ENCODE data around the gene ATP8A2. TPM values are rescaled to one million over a fixed set of nuclear protein-coding genes. Genes with fewer than 3 reads are reported as not detected.

ATP8A2 gene
- polyA plus RNA-seq, 1 donor = 1.6 TPM

DNA sequence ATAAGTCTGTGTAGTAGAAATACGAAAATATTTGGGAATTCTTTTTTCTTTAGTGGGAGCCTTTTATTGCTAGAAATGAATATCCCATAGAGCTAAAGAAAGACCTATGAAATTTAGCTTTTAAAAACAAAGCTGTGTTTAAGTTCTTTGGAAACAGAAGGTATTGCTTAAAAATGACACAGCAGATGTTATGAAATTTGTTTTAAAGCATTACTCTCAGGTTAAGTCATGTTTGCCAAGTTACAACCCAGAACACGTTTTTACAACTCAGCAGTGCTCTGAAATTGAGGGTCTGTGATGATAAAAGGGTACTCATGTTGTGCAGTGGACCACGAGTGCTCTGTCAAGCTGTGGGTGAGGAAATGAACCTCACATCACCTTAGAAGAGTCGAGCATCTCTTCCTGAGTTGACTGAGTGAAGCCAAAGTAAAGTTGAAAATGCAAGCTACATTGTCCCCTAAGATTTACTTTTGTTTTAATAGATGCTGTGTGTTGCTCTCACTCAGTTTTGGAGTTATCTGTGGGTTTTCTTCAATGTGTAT lies 519.0 kb downstream of the ATP8A2 start:
- DNase-seq = no peak

DNA sequence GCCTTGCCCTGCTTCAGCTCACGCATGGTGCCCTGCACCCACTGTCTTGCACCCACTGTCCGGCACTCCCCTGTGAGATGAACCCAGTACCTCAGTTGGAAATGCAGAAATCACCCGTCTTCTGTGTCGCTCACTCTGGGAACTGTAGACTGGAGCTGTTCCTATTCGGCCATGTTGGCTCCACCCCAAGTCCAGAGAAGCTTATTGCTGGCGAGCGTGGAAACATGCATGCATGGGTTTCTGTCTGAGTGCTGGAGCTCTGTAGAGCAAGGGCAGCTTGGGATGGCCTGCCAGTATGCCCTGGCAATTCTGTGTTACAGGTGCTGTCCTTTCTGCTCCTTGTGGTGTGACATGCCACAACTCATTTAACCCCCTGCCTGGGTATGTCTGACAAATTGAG lies 527.2 kb downstream of the ATP8A2 start:
- no peak for DNase-seq

DNA sequence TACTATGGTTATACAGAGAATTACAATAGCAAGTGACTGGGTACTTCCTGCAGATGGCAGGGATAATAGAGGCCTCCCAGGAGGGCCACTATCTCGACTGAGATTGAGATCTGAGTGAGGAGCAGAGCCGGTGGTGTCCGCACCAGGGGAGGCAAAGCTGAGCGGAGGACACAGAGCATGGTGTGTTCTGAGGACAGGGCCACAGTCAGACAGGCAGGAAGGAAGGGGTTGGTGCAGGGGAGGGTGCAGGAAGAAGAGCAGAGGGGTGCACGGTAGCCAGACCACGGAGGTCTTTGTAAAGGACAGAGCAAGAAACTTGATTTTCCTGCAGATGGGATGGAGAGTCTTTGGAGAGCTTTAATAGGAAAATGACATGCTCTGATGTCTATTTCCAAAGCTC lies 527.7 kb downstream of the ATP8A2 start:
- DNase-seq = no peak

DNA sequence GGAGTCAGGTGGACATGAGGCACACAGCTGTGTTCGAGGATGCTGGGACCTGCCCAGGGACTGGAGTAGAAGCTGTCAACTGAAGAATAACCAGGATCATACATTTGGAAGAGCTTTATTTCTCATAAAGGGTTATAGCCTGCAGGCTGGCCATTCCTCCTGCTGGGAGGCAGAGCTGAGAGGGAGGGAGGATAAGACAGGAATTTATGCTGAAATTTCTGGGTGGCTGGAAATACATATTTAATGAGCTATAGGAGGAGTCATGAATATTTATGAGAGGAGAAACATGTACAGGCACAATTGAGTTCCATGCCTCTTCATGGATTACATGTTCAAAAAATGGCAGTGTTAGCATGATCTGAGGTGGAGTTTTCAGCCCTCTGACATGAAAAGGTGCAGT lies 528.2 kb downstream of the ATP8A2 start:
- no peak for DNase-seq

DNA sequence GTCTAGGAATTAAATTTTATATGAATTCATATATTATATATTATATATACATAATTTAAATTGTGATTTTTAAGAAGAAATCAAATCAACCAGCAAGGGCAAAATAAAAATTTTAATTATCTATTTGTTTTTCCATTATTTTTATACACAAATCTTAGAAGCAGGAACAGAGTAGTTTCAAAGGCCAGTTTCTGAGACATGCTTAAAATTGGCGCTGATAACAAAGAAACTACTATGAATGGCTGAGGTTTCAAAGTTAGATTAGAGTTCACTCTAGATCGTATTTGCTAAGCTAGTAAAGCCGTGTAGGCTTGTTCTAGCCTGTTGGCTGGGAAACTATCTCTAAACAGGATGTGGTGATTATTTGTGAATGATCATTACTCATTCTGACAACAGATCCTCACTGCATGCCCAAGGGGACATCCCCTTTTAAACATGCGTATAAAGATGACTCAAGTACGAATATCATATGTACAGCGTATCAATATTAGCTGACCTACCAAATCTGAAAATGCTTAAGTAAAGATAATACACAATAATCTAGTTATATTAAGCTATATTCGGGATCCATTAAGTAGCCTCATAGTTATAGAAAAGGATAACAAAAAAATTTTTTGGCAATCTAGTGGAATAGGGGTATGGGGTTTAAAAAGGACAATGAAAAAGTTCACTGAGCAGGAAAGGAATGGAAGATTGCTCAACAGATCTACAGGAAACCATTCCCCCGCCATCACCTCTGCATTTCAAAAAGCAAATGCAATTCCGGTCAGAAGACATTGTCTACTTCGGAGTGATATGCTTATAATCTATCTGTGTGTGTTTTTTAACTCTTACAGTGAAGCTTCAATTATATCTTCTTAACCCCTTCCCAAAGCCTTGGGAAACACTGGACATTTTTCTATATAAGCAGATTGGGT lies 529.9 kb downstream of the ATP8A2 start:
- DNase-seq = no peak

DNA sequence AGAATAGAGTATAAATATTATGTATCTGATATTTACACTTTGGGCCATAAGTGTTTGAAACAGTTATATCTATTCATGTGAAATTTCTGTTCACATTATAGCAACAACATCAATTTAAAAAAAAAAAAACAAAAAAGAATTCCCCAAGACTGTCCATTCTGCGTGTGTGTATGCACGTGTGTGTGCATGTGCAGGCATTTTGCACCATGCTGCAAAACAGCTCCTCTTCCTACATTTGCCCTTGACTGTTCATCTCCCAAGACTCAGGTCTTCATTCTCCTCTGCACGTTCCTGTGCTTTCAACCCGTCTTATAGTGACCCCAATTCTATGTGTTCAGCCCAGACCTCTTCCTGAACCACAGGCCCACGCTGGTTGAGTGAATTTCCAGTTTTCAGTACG lies 530.7 kb downstream of the ATP8A2 start:
- DNase-seq = no peak

DNA sequence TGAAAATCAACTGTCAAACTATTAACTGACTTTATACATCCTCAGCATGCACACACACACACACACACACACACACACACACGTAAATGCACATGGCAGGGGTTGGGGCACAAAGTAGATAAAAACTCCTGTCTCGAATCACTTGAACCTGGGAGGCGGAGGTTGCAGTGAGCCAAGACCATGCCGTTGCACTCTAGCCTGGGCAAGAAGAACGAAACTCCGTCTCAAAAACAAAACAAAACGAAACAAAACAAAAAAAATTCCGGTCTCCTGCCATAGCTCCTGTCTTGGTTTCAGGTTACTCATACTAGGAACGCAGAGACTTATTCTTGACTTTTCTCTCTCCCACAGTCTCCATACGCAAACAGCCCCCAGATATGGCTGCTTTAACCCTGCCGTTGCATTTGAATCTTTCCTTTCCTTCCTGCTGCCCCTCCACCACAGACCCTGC lies 531.1 kb downstream of the ATP8A2 start:
- DNase-seq = no peak

DNA sequence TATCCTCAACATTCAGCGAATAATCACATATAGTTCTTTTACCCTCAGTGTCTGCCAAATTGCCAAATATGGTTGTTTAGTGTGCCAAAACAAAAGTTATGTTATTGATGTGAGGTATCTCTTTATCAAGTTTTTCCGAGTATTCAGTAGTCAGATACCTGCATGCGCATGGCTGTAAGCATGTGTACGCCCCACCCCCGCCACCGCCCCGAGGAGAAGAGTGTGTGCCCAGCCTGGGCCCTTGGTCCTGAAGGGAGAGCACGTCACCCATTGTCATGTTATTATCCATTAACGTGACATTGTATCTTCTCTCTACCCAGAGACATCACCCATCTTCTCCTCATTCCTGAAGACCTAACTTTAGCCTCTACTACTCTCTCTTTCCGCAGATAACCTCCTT lies 533.1 kb downstream of the ATP8A2 start:
- DNase-seq = no peak

DNA sequence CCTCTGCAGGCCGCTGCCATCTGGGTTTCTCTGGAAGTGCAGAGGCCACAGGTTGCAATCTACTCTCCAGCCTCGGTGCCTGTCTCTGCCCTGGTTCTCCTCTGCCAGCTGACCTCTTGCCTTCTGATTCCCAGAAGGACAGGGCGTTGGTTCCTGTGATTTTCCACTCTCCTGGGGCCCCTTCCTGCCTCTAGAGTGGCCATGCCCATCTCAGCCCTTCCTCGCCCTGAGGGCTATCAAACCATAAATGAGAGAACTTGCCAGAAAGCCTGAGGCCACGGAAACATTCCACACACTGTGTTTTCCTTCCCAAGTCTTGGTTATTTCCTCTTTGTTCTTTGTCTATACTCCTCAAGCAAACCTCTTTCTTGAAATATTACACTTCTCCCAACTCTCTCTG lies 533.8 kb downstream of the ATP8A2 start:
- DNase-seq = no peak

DNA sequence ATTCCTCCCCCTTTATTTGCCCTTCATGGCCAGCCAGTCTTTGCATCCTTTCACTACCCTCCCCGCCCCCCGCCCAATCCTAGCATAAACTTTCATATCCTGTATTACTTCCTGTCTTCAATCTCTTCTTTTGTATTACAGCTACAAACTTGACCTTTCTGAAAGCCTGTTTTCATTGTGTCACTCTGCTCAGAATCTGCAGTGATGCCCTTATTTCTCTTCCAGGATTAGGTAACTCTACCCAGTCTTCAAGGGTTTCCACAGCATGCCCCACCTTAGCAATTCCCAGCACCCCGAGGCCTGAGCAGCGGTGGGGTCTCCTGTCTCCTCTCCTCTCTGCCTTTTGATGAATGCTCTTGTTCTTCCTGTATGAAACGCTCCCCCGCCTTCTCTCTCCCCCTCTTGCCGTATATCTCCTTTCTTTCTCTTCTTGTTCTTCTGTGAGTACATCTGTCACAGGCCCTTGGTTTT lies 534.5 kb downstream of the ATP8A2 start:
- no peak for DNase-seq

DNA sequence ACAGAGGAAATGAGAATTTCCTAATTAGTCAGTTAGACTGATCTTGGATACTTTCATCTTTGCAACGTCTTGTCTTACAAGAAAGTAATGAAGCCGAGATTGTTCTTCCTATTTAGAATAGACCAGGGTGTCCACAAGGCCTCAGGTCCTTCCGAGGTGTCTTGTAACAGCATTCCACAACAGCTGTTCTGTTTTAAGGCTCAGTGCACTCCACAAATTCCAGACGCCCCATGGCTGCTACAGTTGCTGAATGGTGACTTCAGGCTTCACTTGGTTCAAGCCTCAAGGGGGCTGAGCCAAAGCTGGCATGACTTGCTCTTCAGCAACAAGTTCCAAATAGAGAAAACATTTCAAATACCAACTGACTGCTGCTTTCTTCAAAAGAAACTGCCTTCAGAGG lies 536.6 kb downstream of the ATP8A2 start:
- no peak for DNase-seq

DNA sequence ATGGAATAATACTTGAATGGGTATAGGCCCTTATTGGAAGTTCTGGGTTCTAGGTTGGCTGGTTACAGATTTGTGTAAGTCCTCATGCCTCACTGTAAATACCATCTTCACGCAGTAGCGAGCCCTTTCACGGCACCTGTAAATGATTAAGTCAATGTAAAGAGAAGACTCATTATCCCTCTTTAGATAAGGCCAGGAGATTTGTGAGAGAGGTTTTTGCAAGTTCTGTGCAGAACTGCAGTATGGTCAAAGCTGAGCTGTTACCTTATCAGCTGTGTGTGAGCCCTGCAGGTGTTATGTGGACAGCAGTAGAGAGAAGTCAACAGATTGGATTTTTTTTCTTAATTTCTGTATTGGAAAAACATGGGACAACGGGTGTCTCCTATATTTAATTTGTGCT lies 538.5 kb downstream of the ATP8A2 start:
- no peak for DNase-seq

DNA sequence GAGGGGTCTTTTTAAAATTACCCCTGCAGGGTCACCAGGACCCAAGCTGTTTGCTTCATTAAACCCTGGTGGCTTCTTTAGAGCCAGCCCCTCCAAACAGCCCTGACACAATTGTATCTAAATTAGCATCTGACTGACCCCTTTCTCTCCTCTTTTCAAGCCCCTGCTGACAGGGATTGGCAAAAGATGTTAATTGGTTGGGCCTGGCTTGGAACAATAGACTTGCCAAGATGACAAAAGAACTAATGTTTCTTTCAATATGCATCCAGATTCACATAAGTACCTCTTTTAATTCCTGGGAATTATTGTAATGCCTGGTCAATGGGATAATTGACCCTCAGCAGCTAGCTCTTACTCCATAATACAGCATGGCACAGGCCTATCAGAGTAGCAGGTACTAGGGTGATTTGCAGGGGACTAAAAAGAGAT lies 539.2 kb downstream of the ATP8A2 start:
- no peak for DNase-seq

DNA sequence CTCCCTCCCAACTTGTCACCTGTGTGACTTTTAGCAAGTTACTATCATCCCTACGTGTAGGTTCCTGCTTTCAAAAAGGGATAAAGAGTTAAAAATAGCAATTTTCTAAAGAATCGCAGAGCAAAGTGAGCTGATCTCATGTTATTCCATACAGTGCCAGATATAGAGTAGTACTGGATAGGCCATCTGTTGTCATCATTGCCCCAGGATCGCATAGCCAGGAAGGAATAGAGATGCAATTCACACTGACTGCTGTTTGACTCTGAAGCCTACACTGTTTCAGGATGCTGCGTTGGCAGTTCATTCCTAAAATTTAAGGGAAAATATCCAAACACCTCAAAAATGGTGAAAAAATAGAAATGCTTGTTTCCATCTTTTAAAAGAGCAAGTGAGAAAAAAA lies 541.2 kb downstream of the ATP8A2 start:
- no peak for DNase-seq

DNA sequence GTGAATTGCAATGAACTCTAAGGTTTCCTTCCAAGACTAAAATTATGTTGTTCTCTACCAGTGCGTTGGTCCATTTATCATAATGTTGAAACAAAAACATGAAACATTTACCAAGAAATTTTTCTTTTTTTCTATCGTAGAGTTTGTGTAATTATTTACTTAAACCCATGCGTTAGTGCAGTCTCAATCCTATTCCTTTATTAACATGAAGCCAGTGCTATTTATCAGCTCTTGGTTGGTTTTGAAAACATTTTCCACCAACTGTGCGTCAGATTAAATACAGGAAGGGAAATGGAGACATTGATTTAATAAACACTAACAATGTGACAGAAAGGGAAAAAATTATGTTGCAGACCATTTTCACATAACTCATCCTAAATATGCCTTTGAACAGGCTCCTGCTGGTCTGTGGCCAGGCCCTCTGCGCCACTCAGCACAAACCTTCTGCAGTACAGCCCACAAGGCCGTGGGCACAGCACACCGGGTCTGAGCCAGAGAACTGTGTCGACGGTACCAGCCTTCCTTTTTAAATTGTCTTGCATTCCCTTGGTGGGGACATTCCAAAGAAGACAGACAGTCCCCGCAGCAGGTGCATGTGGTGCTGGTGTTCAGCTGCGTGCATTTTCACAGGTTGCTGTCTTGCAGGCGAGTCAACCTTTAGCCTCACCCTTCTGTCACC lies 544.2 kb downstream of the ATP8A2 start:
- no peak for DNase-seq

DNA sequence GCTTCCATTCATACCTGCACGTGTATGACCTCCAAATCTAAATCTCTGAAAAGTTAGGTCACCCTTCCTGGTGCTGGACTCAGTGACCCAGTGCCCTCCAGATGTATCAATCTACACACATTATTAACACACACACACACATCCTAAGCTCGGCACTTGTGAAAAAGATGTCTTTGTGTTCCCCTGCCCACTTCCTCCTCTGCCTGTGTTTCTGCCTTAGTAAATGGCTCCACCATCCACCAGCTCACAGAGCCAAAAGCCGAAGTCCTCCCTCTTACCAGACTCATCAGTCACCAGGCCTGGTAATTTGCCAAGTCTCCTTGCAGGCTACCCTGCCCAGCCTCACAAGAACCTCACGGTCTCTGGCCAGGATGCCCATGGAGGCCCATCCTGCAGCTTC lies 548.5 kb downstream of the ATP8A2 start:
- no peak for DNase-seq

DNA sequence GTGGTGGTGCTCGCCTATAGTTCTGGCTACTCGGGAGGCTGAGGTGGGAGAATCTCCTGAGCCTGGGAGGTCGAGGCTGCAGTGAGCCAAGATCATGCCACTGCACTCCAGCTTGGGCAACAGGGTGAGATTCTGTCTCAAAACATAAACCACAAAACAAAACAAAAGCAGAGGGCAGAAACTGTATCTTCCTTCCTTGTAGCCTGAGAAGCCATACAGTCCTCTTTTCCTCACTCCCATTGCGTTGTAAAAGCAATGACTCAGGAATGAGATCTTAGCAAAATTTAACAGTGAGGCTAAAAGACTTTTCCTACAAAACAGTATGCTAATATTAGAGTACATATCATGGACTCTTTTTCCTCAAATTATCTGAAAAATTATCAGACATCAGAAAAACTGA lies 549.2 kb downstream of the ATP8A2 start:
- no peak for DNase-seq

DNA sequence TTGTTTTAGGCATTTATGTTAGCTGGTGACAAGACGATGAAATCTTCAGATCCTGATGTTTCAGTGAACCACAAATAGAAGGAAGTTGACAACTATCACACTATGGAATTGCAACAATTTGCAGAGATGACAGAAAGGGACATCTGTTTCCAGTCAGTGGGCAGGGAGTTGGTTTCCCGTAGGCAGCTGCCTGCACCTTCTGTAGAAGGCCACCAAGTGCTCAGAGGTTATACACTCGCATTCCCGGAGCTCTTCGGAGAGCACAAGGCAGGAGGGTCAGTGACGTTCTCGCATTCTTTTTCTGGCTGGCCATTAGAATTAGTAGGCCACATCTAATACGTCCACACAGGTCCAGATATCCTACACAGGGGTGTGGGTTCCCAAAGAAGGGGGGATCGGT lies 550.6 kb downstream of the ATP8A2 start:
- DNase-seq = no peak

DNA sequence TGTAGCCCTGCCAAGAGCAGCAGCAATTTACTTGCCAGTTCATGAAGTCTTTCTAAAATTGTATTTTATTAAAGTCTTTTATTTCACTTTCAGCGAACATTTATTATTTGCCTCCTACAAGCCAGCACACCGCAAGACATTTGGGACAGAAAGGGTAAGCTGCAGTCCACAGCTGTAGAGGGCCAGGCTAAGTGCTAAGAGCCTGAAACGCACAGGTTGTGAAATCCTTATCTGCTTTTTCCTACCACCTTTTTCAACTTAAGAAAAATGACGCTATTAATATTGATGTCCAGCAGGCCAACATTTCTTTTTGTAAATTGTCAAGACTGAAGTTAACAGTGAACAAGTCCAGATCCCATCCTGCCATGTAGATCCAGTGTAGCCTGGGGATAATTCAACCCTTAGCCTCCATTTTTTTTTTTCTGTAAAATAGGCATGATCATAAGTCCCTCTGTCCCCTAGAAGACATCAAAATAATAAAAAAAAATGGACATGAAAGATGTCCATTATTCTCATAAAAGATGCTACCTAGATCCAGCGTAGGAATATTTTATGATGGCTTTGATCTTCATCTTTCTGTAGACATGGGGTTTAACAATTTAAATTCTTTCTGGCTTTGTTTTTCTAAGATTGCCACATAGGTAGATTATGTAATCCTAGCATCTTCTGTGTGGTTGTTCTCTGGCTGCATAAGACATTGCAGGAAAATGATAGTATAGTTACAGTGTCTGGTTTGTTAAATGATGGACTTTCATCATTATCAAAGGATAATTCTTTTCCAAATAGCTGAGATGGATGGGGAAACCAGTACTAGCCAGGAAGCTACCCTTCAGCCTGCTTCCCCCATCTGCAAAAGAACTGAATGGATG lies 551.7 kb downstream of the ATP8A2 start:
- DNase-seq = no peak

DNA sequence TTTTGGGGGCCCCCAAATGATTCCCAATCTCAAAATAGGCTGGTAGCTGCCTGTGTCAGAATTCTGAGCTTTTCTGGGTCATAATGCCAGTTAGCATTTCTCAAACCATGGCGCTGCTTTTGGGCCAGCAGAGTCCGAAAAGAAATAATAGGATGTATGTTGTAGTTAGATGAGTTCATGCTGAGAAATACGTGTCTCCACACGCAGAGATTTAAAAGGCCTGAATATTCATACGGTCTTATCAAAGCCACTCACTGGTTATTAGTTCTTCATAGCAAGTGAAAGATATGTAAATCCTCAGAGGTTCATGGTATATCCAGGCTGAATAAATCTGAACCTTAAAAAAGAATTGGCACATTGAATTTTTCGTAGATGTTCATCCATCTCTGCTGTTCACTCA lies 555.6 kb downstream of the ATP8A2 start:
- no peak for DNase-seq

DNA sequence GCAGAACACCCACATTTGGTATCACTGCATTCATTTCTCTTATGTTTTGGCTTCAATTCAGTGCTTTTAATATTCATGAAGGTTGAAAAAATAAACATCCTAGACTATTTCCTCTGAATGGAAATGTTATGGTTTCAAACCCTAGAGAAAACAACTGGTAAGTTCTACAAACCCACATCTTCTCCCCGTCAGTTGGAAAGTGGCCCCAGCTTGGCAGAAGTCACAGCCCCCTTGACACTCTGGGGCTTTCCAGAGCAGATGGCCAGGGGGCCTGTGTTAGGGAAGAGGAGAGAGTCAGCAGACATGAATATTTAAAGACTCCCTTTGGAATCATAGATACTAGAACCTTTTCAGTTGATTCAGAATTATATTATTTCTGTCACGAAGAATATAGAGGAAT lies 556.2 kb downstream of the ATP8A2 start:
- DNase-seq = no peak

DNA sequence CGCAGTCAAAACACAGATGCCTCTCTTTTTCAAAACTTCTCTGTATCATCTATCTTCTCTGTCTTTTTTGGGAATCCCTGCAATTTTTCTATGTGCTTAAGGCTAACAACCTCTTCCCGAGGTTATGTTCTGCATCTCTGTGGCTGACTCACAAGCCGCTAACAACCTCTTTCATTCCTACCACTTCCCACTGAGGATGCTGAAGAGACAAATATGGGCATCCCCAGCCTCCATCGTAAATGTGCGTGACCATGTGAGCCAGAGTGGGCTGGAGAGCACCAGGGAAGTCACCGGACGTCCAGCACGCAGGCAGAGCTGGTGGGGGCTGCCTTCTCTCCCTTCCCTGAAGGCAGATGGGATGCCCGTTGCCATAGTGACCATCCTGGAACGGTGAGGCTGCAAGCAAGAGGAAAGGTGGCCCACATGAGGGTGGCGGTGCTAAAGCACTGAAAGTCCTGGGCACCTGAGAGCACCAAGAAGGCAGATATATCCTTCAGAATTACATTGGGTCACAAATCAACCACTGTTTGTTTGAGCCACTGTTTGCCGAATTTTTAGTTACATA lies 557.2 kb downstream of the ATP8A2 start:
- DNase-seq = no peak

All from hindlimb muscle (tissue), 1 donor.